ENCODE measurements around the gene LARP4B. TPM values are rescaled to one million over a fixed set of nuclear protein-coding genes. Genes with fewer than 3 reads are reported as not detected.

Gene LARP4B
- total RNA-seq, 1 experiment from 2014 or later: 122 TPM

DNA sequence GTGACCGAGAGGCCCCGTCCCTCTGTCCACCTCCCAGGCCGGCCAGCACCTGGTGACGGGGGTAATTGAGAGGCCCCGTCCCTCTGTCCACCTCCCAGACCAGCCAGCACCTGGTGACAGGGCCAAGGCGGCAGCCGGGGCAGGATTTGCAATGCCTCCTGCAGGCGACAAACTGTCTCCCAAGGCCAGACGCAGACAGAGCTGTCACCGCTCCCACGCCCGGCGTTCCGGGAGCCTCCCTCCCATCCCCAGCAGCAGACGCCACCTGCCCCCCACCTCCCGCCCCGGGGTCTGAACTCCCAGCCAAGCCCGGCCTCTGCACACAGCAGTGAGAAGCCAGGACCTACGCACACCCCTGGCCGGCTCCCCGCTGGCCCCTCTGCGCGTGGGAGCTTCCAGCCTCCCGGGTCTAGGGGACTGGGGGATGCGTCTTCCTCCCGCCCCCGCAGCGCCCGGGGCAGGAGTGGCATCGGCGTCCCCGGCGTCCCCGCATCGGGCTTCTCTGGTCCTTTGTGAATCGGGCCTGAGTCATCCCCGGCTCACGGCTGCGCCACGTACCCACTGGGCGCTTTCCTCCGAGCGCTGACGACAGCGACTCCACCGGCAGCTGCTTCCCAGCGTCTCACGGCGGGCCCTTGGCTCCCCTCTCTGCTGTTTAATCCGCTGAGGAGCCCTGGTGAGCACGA, 147.0 kb downstream of the LARP4B start (continued):
- TF ChIP-seq, protein P1, sequence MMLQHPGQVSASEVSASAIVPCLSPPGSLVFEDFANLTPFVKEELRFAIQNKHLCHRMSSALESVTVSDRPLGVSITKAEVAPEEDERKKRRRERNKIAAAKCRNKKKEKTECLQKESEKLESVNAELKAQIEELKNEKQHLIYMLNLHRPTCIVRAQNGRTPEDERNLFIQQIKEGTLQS (IDR thresholded peaks at IDR 0.05): no peak
- TF ChIP-seq ELF1 (IDR thresholded peaks at IDR 0.05; ENCODE audit: borderline replicate concordance, low read depth): no peak
- TF ChIP-seq ZFX (IDR thresholded peaks at IDR 0.05): no peak
- no peak for TF ChIP-seq SIN3A (IDR thresholded peaks at IDR 0.05; ENCODE audit: low read depth)
- TF ChIP-seq, protein P2, sequence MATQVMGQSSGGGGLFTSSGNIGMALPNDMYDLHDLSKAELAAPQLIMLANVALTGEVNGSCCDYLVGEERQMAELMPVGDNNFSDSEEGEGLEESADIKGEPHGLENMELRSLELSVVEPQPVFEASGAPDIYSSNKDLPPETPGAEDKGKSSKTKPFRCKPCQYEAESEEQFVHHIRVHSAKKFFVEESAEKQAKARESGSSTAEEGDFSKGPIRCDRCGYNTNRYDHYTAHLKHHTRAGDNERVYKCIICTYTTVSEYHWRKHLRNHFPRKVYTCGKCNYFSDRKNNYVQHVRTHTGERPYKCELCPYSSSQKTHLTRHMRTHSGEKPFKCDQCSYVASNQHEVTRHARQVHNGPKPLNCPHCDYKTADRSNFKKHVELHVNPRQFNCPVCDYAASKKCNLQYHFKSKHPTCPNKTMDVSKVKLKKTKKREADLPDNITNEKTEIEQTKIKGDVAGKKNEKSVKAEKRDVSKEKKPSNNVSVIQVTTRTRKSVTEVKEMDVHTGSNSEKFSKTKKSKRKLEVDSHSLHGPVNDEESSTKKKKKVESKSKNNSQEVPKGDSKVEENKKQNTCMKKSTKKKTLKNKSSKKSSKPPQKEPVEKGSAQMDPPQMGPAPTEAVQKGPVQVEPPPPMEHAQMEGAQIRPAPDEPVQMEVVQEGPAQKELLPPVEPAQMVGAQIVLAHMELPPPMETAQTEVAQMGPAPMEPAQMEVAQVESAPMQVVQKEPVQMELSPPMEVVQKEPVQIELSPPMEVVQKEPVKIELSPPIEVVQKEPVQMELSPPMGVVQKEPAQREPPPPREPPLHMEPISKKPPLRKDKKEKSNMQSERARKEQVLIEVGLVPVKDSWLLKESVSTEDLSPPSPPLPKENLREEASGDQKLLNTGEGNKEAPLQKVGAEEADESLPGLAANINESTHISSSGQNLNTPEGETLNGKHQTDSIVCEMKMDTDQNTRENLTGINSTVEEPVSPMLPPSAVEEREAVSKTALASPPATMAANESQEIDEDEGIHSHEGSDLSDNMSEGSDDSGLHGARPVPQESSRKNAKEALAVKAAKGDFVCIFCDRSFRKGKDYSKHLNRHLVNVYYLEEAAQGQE (IDR thresholded peaks at IDR 0.05; ENCODE audit: low read depth): no peak
- TF ChIP-seq, protein P3, sequence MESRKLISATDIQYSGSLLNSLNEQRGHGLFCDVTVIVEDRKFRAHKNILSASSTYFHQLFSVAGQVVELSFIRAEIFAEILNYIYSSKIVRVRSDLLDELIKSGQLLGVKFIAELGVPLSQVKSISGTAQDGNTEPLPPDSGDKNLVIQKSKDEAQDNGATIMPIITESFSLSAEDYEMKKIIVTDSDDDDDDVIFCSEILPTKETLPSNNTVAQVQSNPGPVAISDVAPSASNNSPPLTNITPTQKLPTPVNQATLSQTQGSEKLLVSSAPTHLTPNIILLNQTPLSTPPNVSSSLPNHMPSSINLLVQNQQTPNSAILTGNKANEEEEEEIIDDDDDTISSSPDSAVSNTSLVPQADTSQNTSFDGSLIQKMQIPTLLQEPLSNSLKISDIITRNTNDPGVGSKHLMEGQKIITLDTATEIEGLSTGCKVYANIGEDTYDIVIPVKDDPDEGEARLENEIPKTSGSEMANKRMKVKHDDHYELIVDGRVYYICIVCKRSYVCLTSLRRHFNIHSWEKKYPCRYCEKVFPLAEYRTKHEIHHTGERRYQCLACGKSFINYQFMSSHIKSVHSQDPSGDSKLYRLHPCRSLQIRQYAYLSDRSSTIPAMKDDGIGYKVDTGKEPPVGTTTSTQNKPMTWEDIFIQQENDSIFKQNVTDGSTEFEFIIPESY (IDR thresholded peaks at IDR 0.05; ENCODE audit: extremely low read depth, insufficient replicate concordance, low read length): no peak
- TF ChIP-seq CBX3 (IDR thresholded peaks at IDR 0.05; ENCODE audit: low read depth): no peak
- TF ChIP-seq EZH2phosphoT487 (IDR thresholded peaks at IDR 0.05; ENCODE audit: borderline replicate concordance): no peak

All from HCT116 (cell line).